ENCODE data around the gene CNNM2.

GRCh38 chr10:102985811-102986210 is 67.7 kb downstream of the CNNM2 start:
- TF ChIP-seq, protein P1, sequence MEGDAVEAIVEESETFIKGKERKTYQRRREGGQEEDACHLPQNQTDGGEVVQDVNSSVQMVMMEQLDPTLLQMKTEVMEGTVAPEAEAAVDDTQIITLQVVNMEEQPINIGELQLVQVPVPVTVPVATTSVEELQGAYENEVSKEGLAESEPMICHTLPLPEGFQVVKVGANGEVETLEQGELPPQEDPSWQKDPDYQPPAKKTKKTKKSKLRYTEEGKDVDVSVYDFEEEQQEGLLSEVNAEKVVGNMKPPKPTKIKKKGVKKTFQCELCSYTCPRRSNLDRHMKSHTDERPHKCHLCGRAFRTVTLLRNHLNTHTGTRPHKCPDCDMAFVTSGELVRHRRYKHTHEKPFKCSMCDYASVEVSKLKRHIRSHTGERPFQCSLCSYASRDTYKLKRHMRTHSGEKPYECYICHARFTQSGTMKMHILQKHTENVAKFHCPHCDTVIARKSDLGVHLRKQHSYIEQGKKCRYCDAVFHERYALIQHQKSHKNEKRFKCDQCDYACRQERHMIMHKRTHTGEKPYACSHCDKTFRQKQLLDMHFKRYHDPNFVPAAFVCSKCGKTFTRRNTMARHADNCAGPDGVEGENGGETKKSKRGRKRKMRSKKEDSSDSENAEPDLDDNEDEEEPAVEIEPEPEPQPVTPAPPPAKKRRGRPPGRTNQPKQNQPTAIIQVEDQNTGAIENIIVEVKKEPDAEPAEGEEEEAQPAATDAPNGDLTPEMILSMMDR (conservative IDR thresholded peaks at IDR 0.05 in 1 of 2, IDR thresholded peaks at IDR 0.05 in 1 of 2; ENCODE audit: extremely low read depth in 1 of 2, insufficient read depth in 1 of 2, low read depth in 1 of 2, low read length in 2 of 2) = no peak
- TF ChIP-seq EZH2 (IDR thresholded peaks at IDR 0.05; ENCODE audit: borderline replicate concordance, low read length) = no peak
